ENCODE results near the gene XKR7.

Gene XKR7

DNA sequence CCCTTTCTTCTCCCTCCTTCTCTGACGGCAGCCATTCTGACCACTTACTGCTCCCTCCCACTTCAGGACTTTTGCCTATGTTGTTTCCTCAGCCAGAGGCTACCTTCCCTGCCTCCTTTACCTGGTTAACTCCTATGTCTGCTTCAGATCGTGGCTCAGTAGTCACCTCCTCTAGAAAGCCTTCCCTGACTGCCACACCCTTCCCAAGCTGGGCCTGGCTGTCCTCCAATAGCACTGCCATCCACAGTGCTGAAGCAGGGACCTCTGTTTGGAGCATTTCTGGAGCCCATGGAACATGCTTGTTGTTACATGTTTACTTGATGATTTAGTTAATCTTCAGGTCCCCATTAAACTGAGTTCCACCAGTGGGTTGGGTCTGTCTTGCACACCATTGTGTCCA lies 13.8 kb downstream of the XKR7 start:
- DNase-seq: no peak

DNA sequence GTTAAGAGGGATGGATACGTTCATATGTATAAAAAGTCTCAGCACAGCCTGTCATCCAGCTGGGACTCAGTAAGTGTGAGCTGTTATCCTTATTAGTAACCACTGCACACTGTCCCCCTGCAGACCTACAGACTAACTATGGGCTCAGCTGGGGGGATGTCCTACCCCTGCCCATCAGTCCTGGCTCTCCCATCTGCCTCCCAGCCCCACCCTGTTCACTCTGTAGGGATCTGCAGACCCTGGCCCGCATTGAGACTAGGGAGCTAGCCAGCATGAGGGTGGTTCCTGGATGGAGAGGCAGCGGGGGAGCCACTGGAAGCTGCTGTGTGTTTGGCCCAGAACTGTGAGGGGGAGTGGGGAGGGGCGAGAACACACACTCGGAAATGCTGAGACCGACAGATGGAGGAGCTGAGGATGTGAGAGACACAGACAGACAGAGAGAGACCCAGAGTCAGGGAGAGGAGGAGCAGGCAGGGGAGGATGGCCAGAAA lies 17.1 kb downstream of the XKR7 start:
- DNase-seq: no peak

- no peak for DNase-seq
Observed at GRCh38 chr20:31987744-31988143, 19.8 kb downstream of the XKR7 start.

GRCh38 chr20:31988430-31989015 lies 20.6 kb downstream of the XKR7 start:
- no peak for DNase-seq

DNA sequence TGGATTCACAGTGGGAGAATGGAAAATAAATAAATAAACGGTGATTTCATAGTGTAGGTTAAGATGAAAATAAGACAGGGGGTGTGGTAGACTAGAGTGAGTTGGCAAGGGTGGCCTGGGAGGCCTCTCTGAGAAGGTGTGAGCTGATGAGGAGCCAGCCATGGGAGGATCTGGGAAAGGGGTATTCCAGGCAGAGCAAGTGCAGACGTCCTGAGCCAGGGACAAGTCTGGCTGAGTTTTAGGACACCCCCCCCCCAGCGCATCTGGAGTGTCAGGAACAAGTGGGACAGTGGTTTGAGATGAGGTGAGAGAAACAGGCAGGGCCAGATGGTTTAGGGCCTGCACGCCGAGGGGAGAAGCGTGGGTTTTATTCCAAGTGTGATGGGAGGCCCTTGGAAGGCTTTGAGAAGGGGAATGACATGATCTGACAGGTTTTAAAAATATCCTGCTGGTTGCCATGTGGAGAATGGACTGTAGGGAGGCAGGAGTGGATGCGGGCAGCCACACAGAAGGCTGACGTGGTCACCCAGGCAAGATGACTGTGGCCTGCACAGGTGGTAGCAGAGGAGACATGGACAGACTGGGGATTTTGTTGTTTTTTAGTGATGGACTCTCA lies 21.2 kb downstream of the XKR7 start:
- DNase-seq: no peak

- DNase-seq: no peak
Observed at GRCh38 chr20:31990641-31991338, 22.8 kb downstream of the XKR7 start.

GRCh38 chr20:31991339-31991705 lies 23.4 kb downstream of the XKR7 start:
- DNase-seq: no peak

GRCh38 chr20:31992086-31992485 lies 24.1 kb downstream of the XKR7 start:
- DNase-seq: no peak

GRCh38 chr20:31996996-31997395 lies 29.0 kb downstream of the XKR7 start:
- no peak for DNase-seq

- no peak for DNase-seq
Observed at GRCh38 chr20:31998246-31998645, 30.3 kb downstream of the XKR7 start.

GRCh38 chr20:32003325-32003724 lies 35.4 kb downstream of the XKR7 start:
- DNase-seq: no peak

- no peak for DNase-seq
Observed at GRCh38 chr20:32004963-32005362, 37.0 kb downstream of the XKR7 start.

DNA sequence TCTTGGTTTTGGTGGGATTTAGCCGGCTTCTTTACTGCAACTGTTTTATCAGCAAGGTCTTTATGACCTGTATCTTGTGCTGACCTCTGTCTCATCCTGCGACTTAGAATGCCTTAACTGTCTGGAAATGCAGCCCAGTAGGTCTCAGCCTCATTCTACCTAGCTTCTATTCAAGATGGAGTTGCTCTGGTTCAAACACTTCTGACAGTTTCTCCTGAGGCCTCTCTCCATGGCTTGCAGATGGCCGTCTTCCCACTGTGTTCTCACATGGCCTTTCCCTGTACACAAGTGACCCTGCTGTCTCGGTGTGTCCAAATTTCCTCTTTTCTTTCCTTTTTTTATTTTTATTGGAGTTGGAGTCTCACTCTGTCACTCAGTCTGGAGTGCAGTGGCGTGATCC lies 38.1 kb downstream of the XKR7 start:
- DNase-seq: no peak

GRCh38 chr20:32006841-32007786 lies 39.2 kb downstream of the XKR7 start:
- no peak for DNase-seq

DNA sequence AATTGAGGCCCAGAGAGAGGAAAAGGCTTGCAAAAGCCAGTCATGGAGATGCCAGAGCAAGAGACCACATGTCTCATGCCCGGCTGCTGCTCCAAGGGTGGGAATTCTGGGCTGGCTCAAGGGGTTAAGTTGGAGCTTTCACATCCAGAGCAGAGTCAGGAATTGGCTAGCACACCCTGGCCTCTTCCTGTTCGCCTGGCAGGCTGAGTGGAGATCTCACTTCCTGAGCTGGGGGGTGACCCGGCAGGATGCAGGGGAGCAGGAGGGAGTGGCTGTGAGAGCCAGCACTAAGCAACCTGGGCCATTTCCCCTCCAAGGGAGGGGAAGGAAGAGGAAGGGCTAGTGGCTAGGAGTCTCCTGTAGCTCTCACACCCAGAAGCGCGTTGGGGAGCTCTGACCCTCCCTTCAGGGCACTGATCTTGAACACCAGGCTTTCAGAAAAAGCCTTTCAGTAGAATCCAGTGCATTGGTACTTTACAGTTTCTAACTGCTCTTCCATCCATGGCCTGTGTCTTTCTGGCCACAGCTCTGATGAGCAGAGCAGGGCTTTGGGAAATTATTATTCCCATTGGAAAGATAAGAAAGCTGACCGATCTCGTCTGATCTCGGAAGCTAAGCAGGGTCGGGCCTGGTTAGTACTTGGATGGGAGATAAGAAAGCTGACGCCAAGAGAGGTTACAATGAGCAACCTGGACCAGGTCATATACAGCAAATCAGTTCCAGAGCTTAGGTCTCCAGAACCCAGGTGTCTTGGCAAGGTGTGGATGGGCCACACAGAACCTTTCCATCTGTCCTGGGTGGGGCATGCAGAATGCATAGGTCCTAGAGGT lies 40.1 kb downstream of the XKR7 start:
- no peak for DNase-seq

DNA sequence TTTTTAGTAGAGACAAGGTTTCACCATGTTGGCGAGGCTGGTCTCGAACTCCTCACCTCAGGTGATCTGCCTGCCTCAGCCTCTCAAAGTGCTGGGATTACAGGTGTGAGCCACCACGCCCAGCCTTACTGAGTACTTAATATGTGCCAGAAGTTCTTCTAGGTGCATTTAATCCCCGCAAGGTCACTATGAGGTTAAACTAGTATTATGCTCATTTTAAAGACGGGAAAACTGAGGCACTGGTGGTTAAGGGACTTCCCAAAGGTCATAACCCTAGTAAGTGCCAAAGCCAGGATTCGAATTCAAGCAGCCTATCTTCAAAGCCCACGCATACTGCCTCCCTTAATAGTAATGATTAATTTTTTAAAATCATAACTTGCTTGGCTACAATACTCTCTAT lies 41.6 kb downstream of the XKR7 start:
- DNase-seq: no peak

DNA sequence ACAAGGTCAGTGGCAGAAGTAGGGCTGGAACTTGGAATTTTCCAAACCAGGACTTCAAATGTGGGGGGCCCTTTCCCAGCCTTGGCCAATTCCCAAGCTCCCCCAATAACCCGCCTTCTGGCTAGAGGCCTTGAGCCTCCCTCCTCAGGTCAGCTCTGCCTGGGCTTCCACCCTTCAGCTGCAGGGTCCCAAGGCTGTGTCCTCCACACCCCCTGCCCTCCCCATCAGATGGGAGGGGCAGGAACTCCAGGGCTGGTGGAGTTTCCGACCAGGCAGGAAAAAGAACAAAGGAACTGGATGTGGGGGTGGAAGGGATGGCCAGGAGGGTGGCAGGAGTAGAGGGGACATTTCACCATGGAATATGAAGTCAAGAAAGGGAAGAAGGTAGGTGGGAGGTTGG lies 42.1 kb downstream of the XKR7 start, which contains the start of gene CCM2L:
TSS of gene CCM2L (plus strand) at position 338 of the 400 bp plus-strand sequence. CDS start at position 355, 17 bp downstream.
- no peak for DNase-seq

DNA sequence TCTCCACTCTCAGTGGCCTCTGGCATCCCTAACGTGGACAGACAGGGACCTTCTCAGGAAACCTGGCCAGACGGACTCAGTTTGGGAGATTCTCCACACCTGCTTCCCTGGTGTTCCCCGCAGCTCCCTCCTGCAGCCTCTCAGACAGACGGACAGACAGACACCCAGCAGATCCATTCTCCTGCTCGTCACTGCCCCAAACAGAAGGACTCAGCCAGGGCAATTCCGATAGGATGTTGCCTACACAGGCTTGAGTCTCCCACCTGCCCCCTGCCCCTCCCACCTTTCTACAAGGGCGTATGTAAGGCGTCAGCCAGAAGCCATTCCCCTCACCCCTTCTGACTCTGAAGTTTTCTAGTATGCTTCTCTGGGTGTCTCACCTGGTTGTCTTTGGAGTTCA lies 42.7 kb downstream of the XKR7 start:
- no peak for DNase-seq

DNA sequence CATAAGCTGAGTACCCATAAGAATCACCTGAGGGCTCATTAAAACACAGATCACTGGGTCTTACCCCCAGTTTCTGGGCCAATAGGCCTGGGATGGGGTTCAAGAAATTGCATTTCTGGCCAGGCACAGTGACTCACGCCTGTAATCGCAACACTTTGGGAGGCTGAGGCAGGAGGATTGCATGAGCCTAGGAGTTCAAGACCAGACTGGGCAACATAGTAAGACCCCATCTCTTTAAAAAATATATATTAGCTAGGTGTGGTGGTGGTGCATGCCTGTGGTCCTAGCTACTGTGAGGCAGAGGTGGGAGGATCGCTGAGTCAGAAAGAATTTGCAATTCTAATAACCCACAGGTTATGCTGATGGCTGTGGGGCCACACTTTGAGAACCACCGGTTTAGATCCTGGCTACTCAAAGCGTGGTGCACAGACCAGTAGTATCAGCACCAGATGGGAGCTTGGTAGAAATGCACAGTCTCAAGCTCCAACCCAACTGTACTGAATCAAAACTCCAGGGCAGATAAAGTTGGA lies 44.3 kb downstream of the XKR7 start:
- DNase-seq: no peak

DNA sequence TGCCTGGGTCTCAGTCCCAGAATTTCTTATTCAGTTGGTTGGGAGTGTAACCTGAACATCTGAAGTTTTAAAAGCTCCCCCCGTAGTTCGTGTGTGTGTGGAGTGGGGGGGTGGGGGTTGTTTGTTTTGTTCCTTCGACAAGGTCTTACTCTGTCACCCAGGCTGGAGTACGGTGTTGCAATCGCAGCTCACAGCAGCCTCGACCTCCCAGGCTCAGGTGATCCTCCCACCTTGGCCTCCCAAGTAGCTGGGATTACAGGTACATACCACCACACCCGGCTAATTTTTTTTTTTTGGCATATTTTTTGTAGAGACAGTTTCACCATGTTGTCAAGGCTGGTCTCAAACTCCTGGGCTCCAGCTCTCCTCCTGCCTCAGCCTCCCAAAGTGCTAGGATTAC lies 45.4 kb downstream of the XKR7 start:
- DNase-seq: no peak

GRCh38 chr20:32017711-32018251 lies 49.8 kb downstream of the XKR7 start:
- peak; percentile 63 for DNase-seq
